Caco-2 (cell line): ENCODE measurements around the gene PHYHIPL. TPM values are rescaled to one million over a fixed set of nuclear protein-coding genes. Genes with fewer than 3 reads are reported as not detected.

ENCODE experiments used
- BruUV-seq: library from RNA; stranded (reverse); fragments of 400-500 nt; replicated peaks from 2 replicates; lab custom pipeline; 2021; lab: Mats Ljungman, UMichigan
- CTCF ChIA-PET: fragments of 300-600 bp; sonication (Branson Sonifier 250); formaldehyde crosslinking; loops from one replicate; lab custom pipeline; 2022; ENCODE audit warnings: antibody characterized with exemption; lab: Charles Lee
- POLR2A ChIA-PET: fragments of 300-600 bp; sonication (Branson Sonifier 250); formaldehyde crosslinking; loops from one replicate; lab custom pipeline; 2022; ENCODE audit warnings: antibody characterized with exemption; lab: Charles Lee
- DNase-seq, 2 experiments: peaks; one replicate each; pipeline versions ENCODE4 v3.0.0 to v3.0.0-alpha.2; 2020 to 2022
- H3K27me3 ChIP-seq: replicated peaks from 2 replicates; pipeline ENCODE4 v1.6.0; 2011; ENCODE audit warnings: low read length; ENCODE audit not compliant: control insufficient read depth, insufficient read depth
- H3K36me3 ChIP-seq: 2 replicates; pipeline ENCODE4 v1.5.1; 2011; ENCODE audit warnings: low read length; ENCODE audit not compliant: control insufficient read depth, insufficient read depth
- H3K4me1 ChIP-seq: fragments of 250-450 bp; sonication (Bioruptor Pico); 2 replicates; pipeline ENCODE4 v1.5.1; 2020; ENCODE audit warnings: mild to moderate bottlenecking
- H3K4me3 ChIP-seq: 2 replicates; pipeline ENCODE4 v1.5.1; 2011; ENCODE audit warnings: low read depth, mild to moderate bottlenecking, control low read depth, low read length
- H3K9me3 ChIP-seq: fragments of 250-450 bp; sonication (Bioruptor Pico); 2 replicates; pipeline ENCODE4 v1.5.1; 2020; ENCODE audit warnings: mild to moderate bottlenecking, moderate library complexity
- H3K27ac Mint-ChIP-seq: one replicate; pipeline ENCODE4 v1.8.0; 2022; ENCODE audit warnings: mixed read lengths; ENCODE audit not compliant: unreplicated experiment
- H3K27me3 Mint-ChIP-seq: one replicate; pipeline ENCODE4 v1.8.0; 2022; ENCODE audit warnings: mixed read lengths; ENCODE audit not compliant: insufficient read depth, unreplicated experiment
- H3K36me3 Mint-ChIP-seq: one replicate; pipeline ENCODE4 v1.8.0; 2022; ENCODE audit warnings: mild to moderate bottlenecking, mixed read lengths; ENCODE audit not compliant: insufficient read depth, unreplicated experiment
- H3K4me1 Mint-ChIP-seq: one replicate; pipeline ENCODE4 v1.8.0; 2022; ENCODE audit warnings: low read depth, mixed read lengths; ENCODE audit not compliant: unreplicated experiment
- H3K4me3 Mint-ChIP-seq: one replicate; pipeline ENCODE4 v1.8.0; 2022; ENCODE audit warnings: mild to moderate bottlenecking, moderate library complexity, mixed read lengths; ENCODE audit not compliant: unreplicated experiment
- H3K9me3 Mint-ChIP-seq: one replicate; pipeline ENCODE4 v1.8.0; 2022; ENCODE audit warnings: mixed read lengths; ENCODE audit not compliant: unreplicated experiment
- CTCF ChIP-seq, 2 experiments: fragments of 200-600 bp in 1 of 2; IDR thresholded peaks; 1 replicate in 1 of 2; 2 replicates in 1 of 2; pipeline versions ENCODE4 v1.5.1 to v1.8.0; 2011 to 2022; ENCODE audit warnings: antibody characterized with exemption in 1 of 2, control low read depth in 1 of 2, inconsistent platforms in 1 of 2, low read depth in 1 of 2, low read length in 1 of 2, mild to moderate bottlenecking in 1 of 2, moderate library complexity in 1 of 2; ENCODE audit not compliant: insufficient read depth in 1 of 2, severe bottlenecking in 1 of 2, unreplicated experiment in 1 of 2
- intact Hi-C: fragments of 100-400 bp; cut with micrococcal nuclease; formaldehyde crosslinking; loops from one replicate; pipeline ENCODE4 v1.10.0; 2022; ENCODE audit not compliant: unreplicated experiment
- total RNA-seq: library from RNA; stranded (reverse); gene quantifications from 2 replicates; pipeline ENCODE4 v1.2.3, GENCODE V29; 2022

The PHYHIPL gene
- total RNA-seq, 1 experiment from 2014 or later: 48.1 TPM

- no TSS peak for BruUV-seq
- intact Hi-C loops: no loop called here
- H3K27me3 Mint-ChIP-seq: peaks cover 19% of the 10 kb centered on the region
These were observed 103.6 kb downstream of the PHYHIPL start for GRCh38 chr10:59279991-59280505.

GRCh38 chr10:59281861-59282260 is 105.4 kb downstream of the PHYHIPL start:
- Histone ChIP-seq H3K9me3 (no peaks in the 10 kb centered on the region), H3K27me3 (no peaks in the 10 kb centered on the region; the same call in 1 of the 2 replicates), H3K4me1 (no peaks in the 10 kb centered on the region), H3K36me3 (no peaks in the 10 kb centered on the region), H3K4me3 (no peak overlapping the region)
- H3K27ac Mint-ChIP-seq: no peak overlapping the region
- peaks cover 19% of the 10 kb centered on the region for H3K27me3 Mint-ChIP-seq
- no peaks in the 10 kb centered on the region for H3K9me3 Mint-ChIP-seq
- CTCF ChIA-PET: interaction anchor here (0.6 kb wide), 1 partner anchor 549 kb away, joined by 3 read pairs; no protein-coding TSS in a partner anchor
- no peaks in the 10 kb centered on the region for H3K36me3 Mint-ChIP-seq
- BruUV-seq: no TSS peak
- TF ChIP-seq CTCF (IDR thresholded peaks at IDR 0.05; ENCODE audit: insufficient read depth in 1 of 2, low read depth in 1 of 2, low read length in 1 of 2, severe bottlenecking in 1 of 2, unreplicated experiment in 1 of 2): no peak
- H3K4me3 Mint-ChIP-seq: no peak overlapping the region
- intact Hi-C loops: no loop called here
- no peaks in the 10 kb centered on the region for H3K4me1 Mint-ChIP-seq
- POLR2A ChIA-PET: no interaction called here
- no peak for DNase-seq

More at GRCh38 chr10:59279991-59280505, 103.6 kb downstream of the PHYHIPL start:
- H3K36me3 Mint-ChIP-seq: no peaks in the 10 kb centered on the region
- no peak overlapping the region for H3K27ac Mint-ChIP-seq
- H3K9me3 Mint-ChIP-seq: no peaks in the 10 kb centered on the region
- H3K27me3 ChIP-seq: no peaks in the 10 kb centered on the region; the same call in 1 of the 2 replicates
- no peak for DNase-seq
- H3K4me1 ChIP-seq: no peaks in the 10 kb centered on the region
- no peak overlapping the region for H3K4me3 Mint-ChIP-seq
- TF ChIP-seq CTCF (IDR thresholded peaks at IDR 0.05; ENCODE audit: insufficient read depth in 1 of 2, low read depth in 1 of 2, low read length in 1 of 2, severe bottlenecking in 1 of 2, unreplicated experiment in 1 of 2): no peak
- H3K4me1 Mint-ChIP-seq: no peaks in the 10 kb centered on the region
- no peaks in the 10 kb centered on the region for H3K9me3 ChIP-seq
- CTCF ChIA-PET: no interaction called here
- H3K4me3 ChIP-seq: no peak overlapping the region
- H3K36me3 ChIP-seq: no peaks in the 10 kb centered on the region
- POLR2A ChIA-PET: no interaction called here

DNA sequence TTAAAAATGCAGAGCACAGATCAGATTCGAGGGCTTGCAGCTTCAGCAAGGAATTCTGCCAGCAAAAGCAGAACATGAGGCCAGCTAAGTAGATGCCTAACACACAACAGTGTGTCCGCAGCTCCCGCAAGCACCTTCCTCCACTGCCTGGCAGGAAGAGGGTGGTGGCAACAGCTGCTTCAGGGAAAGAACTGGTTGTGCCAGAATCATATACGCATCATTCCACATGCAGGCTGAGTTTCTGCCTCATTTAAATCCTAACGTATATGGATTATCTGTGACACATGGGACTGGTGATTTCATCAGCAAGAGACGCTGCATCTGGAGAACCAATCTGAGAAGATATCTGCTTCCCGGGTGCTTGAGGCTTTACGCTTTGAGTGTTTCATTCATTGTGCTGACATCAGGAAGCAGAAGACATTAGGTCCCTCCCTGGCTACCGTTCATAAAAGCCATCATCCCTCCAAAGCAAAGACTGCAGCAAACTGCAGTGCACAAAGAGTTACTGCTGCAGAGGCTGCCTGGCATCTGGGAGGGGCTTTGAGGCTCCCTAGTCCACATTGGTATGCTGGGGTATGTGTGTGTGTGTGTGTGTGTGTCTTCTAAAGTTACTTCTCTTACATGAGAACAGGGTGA is 107.1 kb downstream of the PHYHIPL start:
- ChIA-PET CTCF (no interaction called here), POLR2A (no interaction called here)
- Histone ChIP-seq H3K4me1 (no peaks in the 10 kb centered on the region), H3K36me3 (no peaks in the 10 kb centered on the region), H3K9me3 (no peaks in the 10 kb centered on the region), H3K27me3 (no peaks in the 10 kb centered on the region; the same call in 1 of the 2 replicates), H3K4me3 (no peak overlapping the region)
- Mint-ChIP-seq H3K36me3 (no peaks in the 10 kb centered on the region), H3K4me1 (no peaks in the 10 kb centered on the region), H3K27me3 (peaks cover 19% of the 10 kb centered on the region), H3K27ac (no peak overlapping the region), H3K9me3 (no peaks in the 10 kb centered on the region), H3K4me3 (no peak overlapping the region)
- no peak for DNase-seq
- no TSS peak for BruUV-seq
- no peak for TF ChIP-seq CTCF (IDR thresholded peaks at IDR 0.05; ENCODE audit: insufficient read depth in 1 of 2, low read depth in 1 of 2, low read length in 1 of 2, severe bottlenecking in 1 of 2, unreplicated experiment in 1 of 2)
- intact Hi-C loops: loop anchor here (2.0 kb wide), 1 partner anchor 39 kb away; no protein-coding TSS in a partner anchor
